Measurements from ENCODE around the gene EDDM13. TPM values are rescaled to one million over a fixed set of nuclear protein-coding genes. Genes with fewer than 3 reads are reported as not detected.

Gene EDDM13
- total and polyA plus RNA-seq, 2 of the 8 experiments (the other 6 are each of a cell fraction or from before 2014, with no cell fraction given), result not detected

- no peak overlapping the region for H2BK15ac ChIP-seq (ENCODE audit: low read length)
- no peak overlapping the region for H3K14ac ChIP-seq (ENCODE audit: insufficient read length)
- ChIA-PET CTCF (ENCODE audit: partially characterized antibody) (interaction anchor here (0.9 to 2.4 kb wide), 5 partner anchors 9 to 159 kb away, joined by 3 to 8 read pairs (median 3); no protein-coding TSS in a partner anchor), POLR2A (ENCODE audit: partially characterized antibody) (interaction anchor here (1.2 to 1.4 kb wide), 2 partner anchors 41 to 232 kb away, joined by 3 read pairs; partner anchors contain the start of gene EDDM13)
- 0 out of 4 replicates have a peak, but pooled peaks cover 0 to 3% of the 10 kb centered on the region in 2 experiments for H3K9me3 ChIP-seq (ENCODE audit: insufficient read depth in 2 of 2, low read depth in 1 of 2, low read length in 1 of 2)
- H2AK5ac ChIP-seq (ENCODE audit: low read depth, low read length), result no peak overlapping the region
- no peaks in the 10 kb centered on the region; the same call in 1 of the 2 replicates for H3K23me2 ChIP-seq (ENCODE audit: low read depth, low read length)
- H3K79me1 ChIP-seq (ENCODE audit: low read depth, low read length), result no peaks in the 10 kb centered on the region; the same call in 1 of the 2 replicates
- H2BK12ac ChIP-seq (ENCODE audit: low read depth, low read length), result no peak overlapping the region
- peak overlapping the region in 1 of 4 experiments; percentile 80; a peak in 2 of 8 replicates for H3K4me3 ChIP-seq (ENCODE audit: extremely low read depth in 1 of 4, insufficient read depth in 2 of 4, low read depth in 3 of 4, low read length in 4 of 4)
- H3K27me3 ChIP-seq (replicated peaks in 1 of 4; ENCODE audit: control insufficient read depth in 3 of 4, extremely low read depth in 1 of 4, insufficient read depth in 3 of 4, low read length in 3 of 4), result no peaks in the 10 kb centered on the region
- H3K56ac ChIP-seq (replicated peaks; ENCODE audit: insufficient read length, low read depth, low read length), result no peak overlapping the region
- 92% methylated on average over 10 of the region's 10 CpGs; no CpG with 5 or more reads in 1 of the 2 experiments for WGBS, 2 experiments (ENCODE audit: extremely low coverage in 1 of 2, insufficient coverage in 1 of 2, insufficient read length in 1 of 2, insufficient replicate concordance in 2 of 2, low coverage in 1 of 2, low lambda C conversion rate in 2 of 2, missing lambda C conversion rate in 1 of 2)
- no peaks in the 10 kb centered on the region for H3K79me2 ChIP-seq (ENCODE audit: control insufficient read depth in 1 of 2, insufficient read depth in 2 of 2, low read length in 2 of 2)
- no peak overlapping the region for H2BK20ac ChIP-seq (ENCODE audit: low read length)
- H3K4me2 ChIP-seq (ENCODE audit: insufficient read depth in 1 of 2, low read depth in 2 of 2, low read length in 2 of 2), result peak overlapping the region in 1 of 2 experiments; percentile 87; a peak in 1 of 4 replicates
- no peak overlapping the region for H4K5ac ChIP-seq (ENCODE audit: insufficient read length, low read depth, low read length)
- no peak overlapping the region for H2AFZ ChIP-seq (ENCODE audit: low read length)
- H3K27ac ChIP-seq (ENCODE audit: low read depth, low read length), result no peak overlapping the region
- peaks cover 0 to 3% (median 1%) of the 10 kb centered on the region in 4 experiments; a peak in 3 of 7 replicates for H3K4me1 ChIP-seq (replicated peaks in 1 of 4; ENCODE audit: control insufficient read depth in 3 of 4, insufficient read depth in 4 of 4, low read length in 3 of 4)
- no peak overlapping the region for H3K23ac ChIP-seq (ENCODE audit: insufficient read length)
- no peak overlapping the region for H3K18ac ChIP-seq (ENCODE audit: extremely low read depth, low read length)
- H3K9ac ChIP-seq (replicated peaks in 1 of 4; ENCODE audit: extremely low read depth in 1 of 4, low read depth in 3 of 4, low read length in 3 of 4), result no peak overlapping the region
- no peak overlapping the region for H2BK5ac ChIP-seq (ENCODE audit: low read depth, low read length)
- H3K4ac ChIP-seq (replicated peaks; ENCODE audit: insufficient read length, low read depth, low read length), result no peak overlapping the region
- no peaks in the 10 kb centered on the region for H4K20me1 ChIP-seq (replicated peaks in 1 of 2; ENCODE audit: control insufficient read depth in 1 of 2, insufficient read depth in 2 of 2, low read length in 2 of 2)
- FAIRE-seq (no peak), DNase-seq (ENCODE audit: low read depth in 1 of 2, low spot score in 2 of 2) (no peak)
- H2BK120ac ChIP-seq (replicated peaks; ENCODE audit: low read depth, low read length), result no peak overlapping the region
- no peaks in the 10 kb centered on the region for H3K36me3 ChIP-seq (ENCODE audit: control insufficient read depth in 2 of 4, insufficient read depth in 4 of 4, low read length in 3 of 4)
- no peak overlapping the region for H4K8ac ChIP-seq (ENCODE audit: extremely low read depth, insufficient read depth, low read length)
- H4K91ac ChIP-seq (replicated peaks; ENCODE audit: insufficient read length, low read length), result no peak overlapping the region
- TF ChIP-seq SIX5 (IDR thresholded peaks at IDR 0.05; ENCODE audit: low read depth, low read length) (no peak), EP300 (IDR thresholded peaks at IDR 0.05; ENCODE audit: borderline replicate concordance in 1 of 2, low read depth in 2 of 2, low read length in 2 of 2) (no peak), SRF (IDR thresholded peaks at IDR 0.05; ENCODE audit: low read depth, low read length) (no peak), HDAC2 (IDR thresholded peaks at IDR 0.05; ENCODE audit: borderline replicate concordance in 1 of 2, low read depth in 2 of 2, low read length in 2 of 2) (no peak), SUZ12 (IDR thresholded peaks at IDR 0.05; ENCODE audit: low read length) (no peak), E2F6 (IDR thresholded peaks at IDR 0.05) (no peak), BRCA1 (IDR thresholded peaks at IDR 0.05; ENCODE audit: low read depth, low read length) (no peak), TCF12 (IDR thresholded peaks at IDR 0.05; ENCODE audit: low read depth, low read length) (no peak), EZH2 (IDR thresholded peaks at IDR 0.05; ENCODE audit: low read depth, low read length, severe bottlenecking) (no peak), JUND (IDR thresholded peaks at IDR 0.05; ENCODE audit: low read length) (no peak)
Observed at GRCh38 chr19:56312787-56313657, 40.5 kb downstream of the EDDM13 start.
